VCaP (cell line): ENCODE data around the gene DES.

Experiments
- H3K27ac ChIP-seq: fragments of 450-650 bp; 2 replicates; pipeline ENCODE4 v1.5.1; 2017
- TF ChIP-seq, protein P1 (sequence below): fragments of 450-650 bp; conservative IDR thresholded peaks from 2 replicates; pipeline ENCODE4 v1.5.1; 2017; ENCODE audit warnings: mild to moderate bottlenecking, moderate library complexity

Gene DES

DNA sequence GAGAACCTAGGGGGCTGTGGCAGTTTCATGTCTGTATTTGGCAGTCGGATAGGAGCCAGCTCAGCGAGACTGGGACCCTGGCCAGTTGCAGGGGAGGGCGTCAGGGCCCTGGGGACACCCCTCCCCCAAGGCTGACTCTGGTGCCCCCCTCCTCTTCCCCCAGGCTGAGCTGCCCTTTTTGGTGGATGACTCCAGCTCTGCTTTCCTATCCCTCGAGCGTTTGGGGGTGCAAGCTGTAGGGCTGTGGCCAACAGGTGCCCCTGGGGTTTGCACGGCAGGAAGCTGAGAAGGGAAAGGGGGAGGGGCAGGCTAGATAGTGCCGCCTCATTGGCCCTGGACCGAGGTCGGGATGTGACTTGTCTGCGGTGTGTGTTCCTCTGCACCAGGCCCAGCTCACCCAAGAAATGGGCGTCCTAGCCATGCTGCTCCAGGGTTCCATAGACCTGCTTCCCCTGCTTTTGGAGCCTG, 42.9 kb downstream of the DES start:
- TF ChIP-seq, protein P1, sequence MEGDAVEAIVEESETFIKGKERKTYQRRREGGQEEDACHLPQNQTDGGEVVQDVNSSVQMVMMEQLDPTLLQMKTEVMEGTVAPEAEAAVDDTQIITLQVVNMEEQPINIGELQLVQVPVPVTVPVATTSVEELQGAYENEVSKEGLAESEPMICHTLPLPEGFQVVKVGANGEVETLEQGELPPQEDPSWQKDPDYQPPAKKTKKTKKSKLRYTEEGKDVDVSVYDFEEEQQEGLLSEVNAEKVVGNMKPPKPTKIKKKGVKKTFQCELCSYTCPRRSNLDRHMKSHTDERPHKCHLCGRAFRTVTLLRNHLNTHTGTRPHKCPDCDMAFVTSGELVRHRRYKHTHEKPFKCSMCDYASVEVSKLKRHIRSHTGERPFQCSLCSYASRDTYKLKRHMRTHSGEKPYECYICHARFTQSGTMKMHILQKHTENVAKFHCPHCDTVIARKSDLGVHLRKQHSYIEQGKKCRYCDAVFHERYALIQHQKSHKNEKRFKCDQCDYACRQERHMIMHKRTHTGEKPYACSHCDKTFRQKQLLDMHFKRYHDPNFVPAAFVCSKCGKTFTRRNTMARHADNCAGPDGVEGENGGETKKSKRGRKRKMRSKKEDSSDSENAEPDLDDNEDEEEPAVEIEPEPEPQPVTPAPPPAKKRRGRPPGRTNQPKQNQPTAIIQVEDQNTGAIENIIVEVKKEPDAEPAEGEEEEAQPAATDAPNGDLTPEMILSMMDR, result no peak
- H3K27ac ChIP-seq, result no peak overlapping the region

DNA sequence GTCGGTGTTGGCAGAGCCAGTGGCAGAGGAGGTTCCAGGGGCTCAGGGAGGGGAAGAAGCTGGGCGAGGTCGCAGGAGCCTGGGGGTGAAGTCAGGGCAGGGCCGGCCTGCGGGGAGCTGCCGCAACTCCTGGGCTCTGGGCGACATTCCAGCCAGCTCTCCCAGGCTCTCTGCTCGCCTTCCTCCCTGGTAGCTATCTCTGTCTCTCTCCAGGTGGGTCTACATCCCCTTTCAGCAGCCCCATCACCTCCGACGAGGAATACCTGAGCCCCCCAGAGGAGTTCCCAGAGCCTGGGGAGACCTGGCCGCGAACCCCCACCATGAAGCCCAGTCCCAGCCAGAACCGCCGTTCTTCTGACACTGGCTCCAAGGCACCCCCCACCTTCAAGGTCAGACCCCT, 43.5 kb downstream of the DES start:
- TF ChIP-seq, protein P1, result no peak
- no peak overlapping the region for H3K27ac ChIP-seq

DNA sequence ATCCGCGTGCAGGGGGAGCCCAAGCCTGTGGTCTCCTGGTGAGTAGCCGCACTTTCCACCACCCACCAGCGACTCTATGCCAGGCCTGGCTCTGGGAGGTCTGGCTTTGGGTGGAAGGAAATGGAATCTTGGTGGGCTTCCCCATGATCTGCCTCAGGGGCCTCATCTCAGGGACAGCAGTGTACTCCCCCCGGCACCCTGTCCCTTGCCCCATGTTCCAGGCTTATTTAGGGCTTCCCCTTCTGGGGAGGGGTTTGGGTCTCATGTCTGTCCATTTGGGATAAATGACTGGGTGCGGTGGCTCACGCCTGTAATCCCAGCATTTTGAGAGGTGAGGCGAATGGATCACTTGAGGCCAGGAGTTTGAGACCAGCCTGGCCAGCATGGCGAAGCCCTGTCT, 44.2 kb downstream of the DES start:
- no peak overlapping the region for H3K27ac ChIP-seq
- TF ChIP-seq, protein P1, result no peak

DNA sequence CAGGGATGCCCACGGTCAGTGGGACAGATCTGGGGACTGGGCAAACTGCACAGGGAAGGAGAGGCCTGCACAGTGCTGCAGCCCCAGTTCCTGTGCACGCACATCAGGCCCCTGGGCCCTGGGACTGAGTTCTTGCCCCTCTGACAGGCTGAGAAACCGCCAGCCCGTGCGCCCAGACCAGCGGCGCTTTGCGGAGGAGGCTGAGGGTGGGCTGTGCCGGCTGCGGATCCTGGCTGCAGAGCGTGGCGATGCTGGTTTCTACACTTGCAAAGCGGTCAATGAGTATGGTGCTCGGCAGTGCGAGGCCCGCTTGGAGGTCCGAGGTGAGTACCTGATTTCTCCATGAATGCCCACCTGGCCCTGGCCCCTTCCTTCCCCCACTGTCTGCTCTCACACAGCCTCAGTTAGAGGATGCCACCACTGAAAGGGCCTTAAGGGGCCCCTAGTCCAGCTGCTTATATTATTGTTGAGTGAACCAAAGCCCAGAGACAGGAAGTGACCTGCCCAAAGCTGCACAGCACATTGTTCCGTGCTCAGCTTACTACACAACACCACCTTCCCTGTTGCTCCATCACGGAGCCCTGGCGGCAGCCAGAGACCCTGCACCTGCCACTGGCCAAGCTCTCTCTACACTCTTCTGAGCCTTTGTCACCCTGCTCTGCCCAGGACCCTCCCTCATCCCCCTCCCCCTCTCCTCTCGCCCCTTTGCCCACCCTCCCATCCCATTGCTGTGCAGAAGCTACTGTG, 46.3 kb downstream of the DES start:
- H3K27ac ChIP-seq, result no peak overlapping the region
- TF ChIP-seq, protein P1, result no peak

DNA sequence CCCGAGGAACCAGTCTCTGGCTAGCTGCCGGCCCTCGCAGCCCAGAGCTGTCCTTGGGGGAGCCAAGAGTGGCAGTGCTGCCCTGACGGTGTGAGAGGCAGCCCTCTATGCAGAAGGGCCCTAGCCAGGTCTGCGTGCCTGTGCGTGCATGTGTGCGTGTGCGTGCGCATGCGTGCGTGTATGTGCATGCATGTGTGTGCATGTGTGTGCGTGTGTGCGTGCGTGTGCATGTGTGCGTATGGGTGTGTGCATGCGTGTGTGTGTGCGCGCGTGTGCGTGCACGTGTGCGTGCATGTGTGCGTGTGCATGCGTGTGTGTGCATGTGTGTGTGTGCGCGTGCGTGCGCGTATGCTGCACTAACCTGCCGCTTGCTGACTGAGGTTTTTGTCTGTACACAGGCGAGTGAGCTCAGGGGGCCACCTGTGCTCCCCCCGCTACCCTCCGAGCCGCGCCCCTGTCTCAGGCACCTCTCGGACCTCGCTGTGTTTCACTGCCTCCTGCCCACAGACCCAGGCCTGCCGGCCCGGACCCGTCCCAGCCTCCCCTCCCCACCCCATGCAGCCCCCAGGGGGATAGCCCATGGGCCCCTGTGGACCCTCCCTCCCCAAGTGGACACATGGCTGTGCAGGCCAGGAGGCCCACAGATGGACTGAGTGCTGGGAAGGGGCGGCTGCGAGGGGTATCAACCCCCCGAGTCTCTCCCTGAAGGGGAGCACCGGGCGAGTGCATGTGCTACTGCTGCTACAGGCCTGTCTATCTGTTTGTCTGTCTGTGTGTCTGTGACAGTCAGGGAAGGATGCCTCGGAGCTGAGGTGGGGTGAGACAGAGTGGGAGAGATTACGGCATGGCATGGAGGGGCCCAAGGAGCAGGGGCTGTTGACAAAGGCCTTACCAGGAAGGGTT, 47.7 kb downstream of the DES start:
- no peak overlapping the region for H3K27ac ChIP-seq
- TF ChIP-seq, protein P1, result no peak

DNA sequence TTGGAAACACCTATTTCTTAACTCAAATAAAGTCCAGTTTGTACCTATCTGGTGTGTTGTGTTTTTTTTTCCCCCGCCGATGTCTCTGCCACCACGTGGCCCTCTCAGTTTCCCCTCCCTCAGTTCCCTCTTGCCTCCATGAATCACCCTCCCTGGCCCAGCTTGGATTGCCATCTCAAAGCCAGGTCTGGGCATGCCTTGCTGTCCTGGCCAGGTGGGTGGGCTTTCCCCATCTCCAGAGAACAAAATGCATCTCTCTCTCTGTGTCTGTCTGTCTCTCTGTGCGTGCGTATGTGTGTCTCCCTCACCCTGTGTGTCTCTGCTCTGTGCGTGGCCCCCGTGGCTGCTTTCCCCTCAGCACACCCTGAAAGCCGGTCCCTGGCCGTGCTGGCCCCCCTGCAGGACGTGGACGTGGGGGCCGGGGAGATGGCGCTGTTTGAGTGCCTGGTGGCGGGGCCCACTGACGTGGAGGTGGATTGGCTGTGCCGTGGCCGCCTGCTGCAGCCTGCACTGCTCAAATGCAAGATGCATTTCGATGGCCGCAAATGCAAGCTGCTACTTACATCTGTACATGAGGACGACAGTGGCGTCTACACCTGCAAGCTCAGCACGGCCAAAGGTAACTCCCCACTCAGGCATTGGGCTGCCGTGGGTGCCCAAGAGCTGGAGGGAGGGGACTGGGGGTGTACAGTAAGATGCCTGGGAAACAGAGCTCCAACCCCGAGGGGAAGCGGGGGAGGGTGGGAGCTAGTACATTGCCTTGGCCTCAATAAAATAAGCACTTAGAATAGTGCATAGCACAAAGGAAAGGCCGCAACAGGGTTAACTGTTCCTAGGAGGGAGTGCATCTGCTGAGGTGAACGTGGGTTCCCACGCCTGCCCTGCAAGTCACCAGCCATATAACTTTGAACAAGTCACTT, 48.9 kb downstream of the DES start:
- H3K27ac ChIP-seq, result no peak overlapping the region
- TF ChIP-seq, protein P1, result no peak

DNA sequence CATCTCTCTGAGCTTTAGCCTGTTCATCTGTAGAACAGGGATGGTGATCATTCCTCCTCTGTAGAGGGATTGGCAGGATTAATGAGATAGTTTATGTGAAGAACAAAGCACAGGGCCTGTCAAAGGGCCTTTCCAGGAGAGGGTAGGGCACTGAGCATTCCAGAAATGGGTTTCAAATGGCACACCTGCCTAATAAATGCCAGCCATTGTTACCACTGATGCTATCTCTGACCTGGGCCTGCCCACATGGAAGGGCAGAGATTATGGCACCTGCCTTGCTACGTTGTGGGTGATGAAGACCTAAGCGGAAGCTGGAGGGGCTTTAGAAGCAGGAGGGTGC, 49.5 kb downstream of the DES start:
- TF ChIP-seq, protein P1, result no peak
- no peak overlapping the region for H3K27ac ChIP-seq
